GM18870 (cell line): Measurements from ENCODE around the gene ZNF606.

Experiments
- ATAC-seq: cut with Tn5 transposase; IDR thresholded peaks from one replicate; pipeline ENCODE4 v1.9.1; 2021; ENCODE audit warnings: moderate library complexity; ENCODE audit not compliant: unreplicated experiment

The ZNF606 gene

DNA sequence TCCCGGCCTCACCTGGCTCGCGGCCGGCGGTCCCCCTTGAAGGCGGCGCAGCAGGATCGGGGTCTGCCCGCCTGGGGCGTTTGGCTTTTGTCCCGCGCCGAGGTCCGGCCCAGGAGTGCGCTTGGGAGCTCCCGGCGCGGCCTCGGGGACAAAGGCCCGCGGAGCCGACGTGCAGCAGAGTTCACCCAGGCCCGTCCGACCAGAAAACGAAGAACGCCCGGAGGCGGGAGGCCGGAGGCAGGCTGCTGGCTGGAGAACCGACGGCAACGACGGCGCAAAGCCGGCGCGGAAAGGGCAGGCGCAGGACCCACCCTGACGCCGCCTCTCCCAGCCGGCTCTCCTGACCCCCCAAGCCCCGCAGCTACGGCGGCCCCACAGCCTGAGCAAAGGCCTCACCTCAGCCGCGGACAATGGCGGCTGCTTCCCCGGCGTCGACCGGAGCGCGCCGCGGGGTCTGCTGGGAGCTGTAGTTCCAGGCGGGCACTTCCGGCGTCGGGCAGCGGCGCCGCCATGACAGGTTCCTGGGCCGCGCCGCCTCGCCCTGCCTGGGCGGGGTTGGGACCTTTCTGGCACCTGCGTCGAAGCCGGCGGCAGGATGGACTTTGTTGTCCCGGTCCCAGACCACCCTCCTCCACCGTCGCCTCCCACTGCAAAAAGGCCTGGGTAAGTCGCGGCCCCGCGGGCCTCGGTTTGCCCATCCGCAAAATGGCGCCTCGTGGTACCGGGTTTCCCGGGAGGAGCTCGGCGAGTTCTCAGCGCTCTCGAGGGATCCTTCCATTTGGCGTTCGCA is at the start of gene ZNF606:
Gene ZNF606 (minus strand): TSS at position 437 of the 790 bp plus-strand sequence. CDS start 1,501 bp downstream, outside the sequence.
- ATAC-seq, result no peak

DNA sequence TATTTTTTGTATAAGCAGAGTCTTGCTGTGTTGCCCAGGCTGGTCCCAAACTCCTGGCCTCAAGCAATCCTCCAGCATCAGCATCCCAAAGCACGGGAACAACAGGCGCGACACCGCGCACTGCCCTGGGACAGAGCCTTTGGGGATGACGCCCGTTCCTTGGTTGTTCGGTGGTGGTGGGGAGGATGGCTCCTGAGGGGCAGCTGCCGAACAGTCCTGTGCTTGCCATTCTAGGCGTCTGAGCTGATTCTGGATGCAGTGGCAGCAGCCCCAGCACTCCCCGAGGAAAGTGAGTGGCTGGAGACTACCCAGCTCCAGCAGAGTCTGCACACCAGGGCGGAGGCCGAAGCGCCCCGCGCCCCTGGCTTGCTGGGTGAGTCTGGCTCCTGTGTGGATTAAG is 49.6 kb upstream of the ZNF606 start:
- no peak for ATAC-seq

DNA sequence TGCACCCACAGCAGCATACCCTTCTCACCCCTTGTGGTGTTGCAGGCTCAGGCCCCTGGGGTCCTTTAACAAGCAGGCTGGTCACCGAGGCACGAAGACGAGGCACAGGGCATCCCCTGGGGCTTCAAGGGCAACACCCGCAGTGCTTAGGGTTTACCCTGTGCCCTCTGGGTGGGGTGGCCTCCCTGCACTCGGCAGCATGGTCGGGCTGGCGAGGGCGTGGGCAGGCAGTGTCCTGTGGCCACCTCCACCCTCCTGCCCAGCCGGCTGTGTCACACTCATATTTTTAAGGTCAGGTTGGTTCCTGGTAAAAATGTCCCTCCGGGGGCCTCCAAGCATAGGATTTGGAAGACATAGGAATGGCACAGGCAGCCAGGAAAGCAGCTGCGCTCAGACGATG is 45.1 kb upstream of the ZNF606 start:
- ATAC-seq, result no peak

DNA sequence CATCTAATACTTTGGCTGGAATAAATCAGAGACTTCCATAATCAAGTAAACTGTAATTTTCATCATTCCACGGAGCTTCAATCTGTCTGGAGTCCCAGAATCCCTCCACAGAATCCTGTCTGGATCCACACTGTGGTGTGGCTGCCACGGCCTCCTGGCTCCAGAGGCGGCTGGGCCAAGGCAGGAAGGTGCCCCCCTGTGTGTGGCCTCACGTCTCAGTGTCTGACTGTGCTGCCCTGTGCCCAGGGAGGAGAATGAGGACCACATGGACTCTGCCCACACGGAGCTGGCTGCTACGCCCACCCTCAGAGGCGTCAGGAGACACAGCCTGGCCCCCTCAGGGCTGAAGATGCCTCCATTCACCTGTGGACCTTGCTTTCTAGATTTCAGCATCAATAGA is 44.2 kb upstream of the ZNF606 start:
- no peak for ATAC-seq

DNA sequence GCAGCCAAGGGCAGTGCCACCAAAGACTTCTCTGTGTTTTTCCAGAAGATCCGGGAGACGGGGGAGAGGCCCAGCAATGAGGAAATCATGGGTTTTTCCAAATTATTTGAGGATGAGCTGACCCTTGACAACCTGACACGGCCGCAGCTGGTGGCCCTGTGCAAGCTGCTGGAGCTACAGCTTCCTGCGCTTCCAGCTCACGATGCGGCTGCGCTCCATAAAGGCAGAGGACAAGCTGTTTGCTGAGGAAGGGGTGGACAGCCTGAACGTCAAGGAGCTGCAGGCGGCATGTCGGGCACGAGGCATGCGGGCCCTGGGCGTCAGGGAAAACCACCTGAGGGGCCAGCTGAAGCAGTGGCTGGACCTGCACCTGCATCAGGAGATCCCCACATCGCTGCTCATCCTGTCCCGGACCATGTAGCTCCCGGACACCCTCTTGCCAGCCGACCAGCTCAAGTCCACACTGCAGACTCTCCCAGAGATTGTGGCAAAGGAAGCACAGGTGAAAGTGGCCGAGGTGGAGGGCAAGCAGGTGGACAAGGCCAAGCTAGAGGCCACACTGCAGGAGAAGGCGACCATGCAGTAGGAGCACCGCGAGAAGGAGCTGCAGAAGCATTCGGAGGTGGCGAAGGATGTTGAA is 42.9 kb upstream of the ZNF606 start:
- ATAC-seq, result no peak

DNA sequence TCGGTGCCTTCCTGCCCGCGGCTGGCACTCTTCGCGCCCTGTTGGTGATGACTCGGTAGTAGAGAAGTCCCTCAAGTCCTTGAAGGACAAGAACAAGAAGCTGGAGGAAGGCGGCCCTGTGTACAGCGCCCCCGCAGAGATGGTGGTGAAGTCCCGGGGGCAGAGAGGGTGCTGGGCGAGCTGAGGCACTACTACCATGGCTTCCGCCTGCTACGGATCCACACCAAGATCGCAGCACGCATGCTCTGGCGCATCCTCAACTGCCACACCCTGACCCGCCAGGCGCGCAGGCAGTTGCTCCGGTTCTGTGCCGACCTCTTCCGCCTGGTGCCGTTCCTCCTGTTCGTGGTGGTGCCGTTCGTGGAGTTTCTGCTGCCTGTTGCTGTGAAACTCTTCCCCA is 42.3 kb upstream of the ZNF606 start:
- ATAC-seq, result no peak

DNA sequence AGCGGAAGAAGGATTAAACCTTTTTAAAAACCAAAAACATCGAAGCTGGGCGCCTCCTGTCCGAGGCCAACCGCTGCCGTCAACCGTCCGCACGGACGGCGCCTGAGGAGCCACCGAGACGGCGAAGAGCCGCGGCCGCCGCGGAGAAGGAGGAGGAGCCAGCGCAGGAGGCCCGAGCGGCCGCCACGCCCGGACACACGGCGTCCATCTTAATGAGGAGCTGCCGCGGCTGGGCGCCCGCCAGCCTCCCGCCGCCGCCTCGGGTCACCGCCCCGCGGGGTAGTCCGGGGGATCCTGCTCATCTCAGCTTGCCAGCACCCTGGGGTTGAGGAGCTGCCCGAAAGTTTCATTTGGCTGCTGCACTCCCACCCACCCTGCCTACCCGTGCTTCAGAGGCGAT is 41.8 kb upstream of the ZNF606 start:
- ATAC-seq, result no peak

DNA sequence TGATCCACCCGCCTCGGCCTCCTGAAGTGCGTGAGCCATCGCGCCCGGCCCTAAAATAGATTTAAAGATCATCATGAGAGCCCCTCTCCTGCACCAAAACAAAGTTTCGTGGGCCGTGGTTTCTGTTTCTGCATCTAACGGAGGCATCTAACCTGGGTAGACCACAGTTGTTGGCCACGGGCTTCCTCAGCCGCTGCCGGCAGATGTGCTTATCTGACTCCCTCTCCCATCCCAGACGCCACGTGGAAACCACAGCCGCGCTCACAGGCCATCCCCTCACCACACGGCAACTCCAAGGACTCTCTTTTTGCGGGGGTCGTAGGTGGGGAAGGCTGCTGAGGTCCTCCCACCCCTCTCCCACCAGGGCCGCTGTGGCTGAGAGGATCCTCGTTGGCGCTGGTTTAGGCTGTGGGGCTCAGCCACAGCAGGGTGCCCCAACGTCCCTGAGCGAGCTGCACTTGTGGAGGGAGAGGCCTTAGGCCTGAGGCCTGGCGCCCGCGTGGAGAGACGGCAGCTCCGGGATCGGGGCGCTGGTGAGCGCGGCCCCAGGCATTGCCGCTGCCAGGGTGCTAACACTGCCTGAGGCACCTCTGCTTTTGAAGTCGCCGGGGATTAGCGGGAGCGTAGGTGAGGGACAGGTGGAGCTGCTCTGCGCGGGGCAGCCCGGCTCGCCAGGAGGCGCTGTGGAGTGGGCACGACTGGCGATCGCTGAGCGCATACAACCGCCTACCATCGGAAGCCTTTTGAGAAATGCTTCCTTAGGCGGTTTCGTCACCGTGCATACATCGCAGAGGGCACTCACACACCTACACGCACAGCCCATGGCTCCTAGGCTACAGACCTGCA is 40.1 kb upstream of the ZNF606 start:
- no peak for ATAC-seq

DNA sequence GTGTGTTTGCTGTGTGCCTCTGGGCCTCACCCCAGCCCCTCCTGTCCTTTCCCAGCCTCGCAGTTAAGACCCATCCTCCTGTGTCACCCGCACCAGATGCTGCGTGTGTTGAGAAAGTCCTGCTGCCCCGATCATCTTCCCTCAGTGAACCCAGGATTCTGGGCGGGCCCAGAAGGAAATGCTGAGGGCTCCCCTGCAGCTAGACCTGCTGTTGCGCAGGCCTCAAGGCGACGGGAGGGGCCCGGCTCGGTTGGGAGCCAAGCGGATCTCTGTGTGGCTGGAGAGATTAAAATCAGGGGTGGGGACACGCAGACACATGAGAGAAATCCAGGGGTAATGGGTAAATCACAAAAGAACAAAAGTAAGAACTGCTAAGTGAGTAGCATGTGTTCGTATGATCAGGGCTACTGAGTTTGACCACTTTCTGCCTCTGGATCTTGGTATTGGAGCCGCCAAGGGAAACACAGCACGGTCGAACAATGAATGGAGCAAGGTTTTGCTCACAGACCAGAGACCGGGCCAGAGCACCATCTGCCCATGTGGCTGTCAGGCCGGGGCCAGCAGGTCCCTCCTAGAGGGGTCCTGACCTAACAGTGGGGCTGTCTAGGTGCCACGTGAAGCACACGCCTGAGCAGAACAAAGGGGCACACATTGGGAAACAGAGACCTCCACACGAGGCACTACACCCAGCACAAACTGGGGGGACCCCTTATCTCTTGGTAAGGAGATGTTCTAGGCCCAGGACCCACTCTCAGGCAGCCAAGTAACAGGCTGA is 38.3 kb upstream of the ZNF606 start:
- ATAC-seq, result no peak

DNA sequence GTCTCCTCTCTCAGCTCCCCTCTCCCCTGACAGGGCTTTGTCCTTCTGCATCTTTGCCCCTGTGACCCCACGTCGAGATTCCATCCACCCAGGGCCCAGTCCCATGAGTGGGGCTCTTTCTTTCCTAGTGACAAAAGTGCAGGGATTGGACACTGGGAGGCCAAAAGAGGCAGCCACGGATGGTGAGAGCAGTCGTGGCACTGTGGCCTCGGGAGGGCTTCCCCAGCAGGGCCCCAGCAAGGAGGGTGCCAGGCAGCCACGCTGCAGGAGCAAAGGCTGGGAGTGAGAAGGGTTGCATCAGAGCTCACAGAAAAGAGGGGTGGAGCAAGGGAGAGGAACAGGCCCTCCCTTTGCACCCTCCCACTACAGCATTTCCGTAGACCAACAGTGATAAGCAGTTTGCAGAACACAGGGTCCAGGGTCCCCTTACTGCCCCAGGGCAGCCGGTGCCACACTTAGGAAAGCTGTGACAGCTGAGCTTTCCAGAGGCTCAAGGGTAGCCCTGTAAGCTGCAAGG is 36.1 kb upstream of the ZNF606 start:
- no peak for ATAC-seq

DNA sequence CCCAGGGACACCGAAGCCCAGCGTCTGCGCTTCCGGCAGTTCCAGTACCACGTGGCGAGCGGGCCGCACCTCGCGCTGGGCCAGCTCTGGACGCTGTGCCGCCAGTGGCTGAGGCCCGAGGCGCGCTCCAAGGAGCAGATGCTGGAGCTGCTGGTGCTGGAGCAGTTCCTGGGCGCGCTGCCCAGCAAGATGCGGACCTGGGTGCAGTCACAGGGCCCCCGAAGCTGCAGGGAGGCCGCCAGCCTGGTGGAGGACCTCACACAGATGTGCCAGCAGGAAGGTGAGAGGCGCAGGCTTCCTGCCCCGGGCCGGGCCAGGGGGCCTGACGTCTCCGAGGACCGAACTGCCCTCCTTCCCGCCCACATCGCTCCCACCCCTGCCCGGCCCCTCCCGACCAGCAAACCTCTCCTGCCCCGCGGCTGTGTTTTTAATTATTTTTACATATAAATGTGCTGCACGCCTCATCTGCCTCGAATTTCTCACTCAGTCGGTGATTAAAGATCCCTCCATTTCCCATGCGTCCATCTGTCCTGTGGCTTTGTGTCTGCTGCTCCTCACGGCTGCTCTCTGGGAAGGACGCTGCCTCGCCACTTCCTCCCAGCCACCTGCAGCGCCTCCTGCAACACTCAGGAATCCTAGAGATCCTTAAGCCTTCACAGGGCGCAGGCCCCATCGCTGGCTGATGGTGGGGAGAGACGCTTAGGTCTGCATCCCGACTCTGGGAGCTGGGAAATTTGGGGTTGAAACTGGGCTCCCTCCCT is 35.5 kb upstream of the ZNF606 start:
- no peak for ATAC-seq

DNA sequence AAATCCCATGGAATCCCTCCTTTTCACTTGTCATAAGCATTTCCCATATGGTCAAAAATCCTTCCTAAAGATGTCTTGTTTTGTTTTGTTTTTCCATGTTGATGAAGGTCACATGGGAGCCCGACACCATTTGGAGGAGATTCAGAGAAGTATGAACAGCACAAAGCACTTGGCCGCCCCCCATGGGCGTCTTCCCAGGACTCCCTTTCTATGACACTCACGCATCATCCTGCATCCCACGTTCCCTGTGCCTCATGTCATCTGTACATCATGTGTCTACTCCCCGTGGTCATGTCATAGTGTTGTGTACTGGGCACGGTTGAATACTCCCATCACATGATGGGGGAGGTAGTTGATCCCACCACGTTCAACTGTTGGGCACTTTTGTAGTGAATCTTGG is 33.2 kb upstream of the ZNF606 start:
- no peak for ATAC-seq

DNA sequence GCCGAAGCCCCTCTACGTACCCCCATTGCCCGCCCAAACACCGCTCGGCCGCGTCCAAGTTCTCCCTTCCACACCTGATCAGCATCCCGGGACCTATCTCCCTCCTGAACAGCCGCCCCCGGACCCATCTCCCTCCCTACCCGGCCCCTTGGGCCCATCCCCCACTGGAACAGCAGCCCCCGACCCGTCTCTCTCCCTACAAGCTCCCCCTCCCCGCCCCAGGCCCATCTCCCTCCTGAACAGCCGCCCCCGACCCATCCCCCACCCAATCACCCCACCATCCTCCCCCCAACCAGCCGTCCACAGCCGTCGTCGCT is 31.8 kb upstream of the ZNF606 start:
- ATAC-seq, result no peak

DNA sequence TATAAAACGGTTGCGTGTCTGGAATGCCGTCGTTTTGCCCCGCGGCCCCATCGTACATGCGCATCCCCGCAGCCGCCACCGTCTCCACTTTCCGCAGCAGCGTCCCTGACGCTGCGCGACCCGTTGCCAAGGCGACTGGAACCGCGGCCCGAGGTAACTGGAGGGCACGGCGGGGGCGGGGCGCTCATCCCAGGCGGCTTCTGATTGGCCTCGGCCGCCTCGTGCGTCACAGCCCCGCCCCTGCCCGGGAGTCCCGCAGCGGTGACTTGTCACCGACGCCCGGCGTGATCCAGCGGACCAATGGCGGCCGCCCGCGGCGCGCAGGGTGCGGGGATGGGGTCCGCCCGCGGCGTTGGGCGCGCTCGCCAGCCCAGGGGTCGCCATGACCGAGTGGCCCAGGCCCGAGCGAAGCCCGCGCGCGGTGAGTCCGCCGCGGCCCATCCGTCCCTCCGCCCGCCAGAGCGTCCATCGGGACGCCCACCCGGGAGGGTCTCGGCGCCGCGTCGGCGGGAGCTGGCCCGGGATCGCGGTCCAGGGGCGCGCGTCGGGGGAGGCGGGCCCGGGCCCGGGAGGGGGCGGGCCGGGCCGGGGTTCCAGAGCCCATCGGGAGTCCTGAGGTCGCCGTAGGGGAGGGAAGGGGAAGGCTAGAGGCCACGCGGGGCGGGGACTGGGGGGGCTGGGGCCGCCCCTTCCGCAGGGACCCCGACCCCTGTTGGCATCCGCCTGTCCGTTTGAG is 31.3 kb upstream of the ZNF606 start, which contains the start of gene ZSCAN1:
Gene ZSCAN1 (plus strand): TSS at position 285 of the 736 bp plus-strand sequence. CDS start 3,812 bp downstream, outside the sequence.
- ATAC-seq, result no peak

DNA sequence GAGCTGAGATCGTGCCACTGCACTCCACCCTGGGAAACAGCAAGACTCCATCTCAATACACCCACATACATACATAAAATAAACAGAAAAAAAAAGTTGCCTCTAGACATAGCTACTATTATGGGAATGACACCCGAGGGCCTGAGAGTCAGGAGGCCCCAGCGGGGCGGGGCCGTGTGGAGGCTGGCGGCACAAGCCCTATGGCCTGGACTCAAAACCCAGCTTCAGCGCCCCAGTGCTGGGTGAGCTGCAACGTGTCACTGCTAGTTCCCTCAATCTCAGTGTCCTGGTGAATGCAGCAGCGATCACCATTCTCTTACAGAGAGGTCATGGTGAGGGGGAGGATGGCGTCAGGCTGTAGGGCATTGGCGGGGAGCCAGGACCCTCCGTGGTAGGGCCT is 22.0 kb upstream of the ZNF606 start:
- ATAC-seq, result no peak

DNA sequence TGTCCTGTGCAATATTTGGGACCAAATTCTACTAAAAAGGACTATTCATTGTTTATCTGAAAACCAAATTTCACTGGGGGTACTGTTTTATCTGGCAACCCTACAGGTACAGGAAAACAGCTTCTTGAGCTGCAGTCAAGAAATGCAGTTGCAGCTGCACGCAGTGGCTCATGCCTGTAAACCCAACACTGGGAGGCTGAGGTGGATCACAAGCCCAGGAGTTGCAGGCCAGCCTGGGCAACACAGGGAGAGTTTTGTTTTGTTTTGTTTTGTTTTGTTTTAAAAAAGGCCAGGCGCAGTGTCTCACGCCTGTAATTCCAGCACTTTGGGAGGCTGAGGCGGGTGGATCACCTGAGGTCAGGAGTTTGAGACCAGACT is 19.7 kb upstream of the ZNF606 start:
- ATAC-seq, result no peak

DNA sequence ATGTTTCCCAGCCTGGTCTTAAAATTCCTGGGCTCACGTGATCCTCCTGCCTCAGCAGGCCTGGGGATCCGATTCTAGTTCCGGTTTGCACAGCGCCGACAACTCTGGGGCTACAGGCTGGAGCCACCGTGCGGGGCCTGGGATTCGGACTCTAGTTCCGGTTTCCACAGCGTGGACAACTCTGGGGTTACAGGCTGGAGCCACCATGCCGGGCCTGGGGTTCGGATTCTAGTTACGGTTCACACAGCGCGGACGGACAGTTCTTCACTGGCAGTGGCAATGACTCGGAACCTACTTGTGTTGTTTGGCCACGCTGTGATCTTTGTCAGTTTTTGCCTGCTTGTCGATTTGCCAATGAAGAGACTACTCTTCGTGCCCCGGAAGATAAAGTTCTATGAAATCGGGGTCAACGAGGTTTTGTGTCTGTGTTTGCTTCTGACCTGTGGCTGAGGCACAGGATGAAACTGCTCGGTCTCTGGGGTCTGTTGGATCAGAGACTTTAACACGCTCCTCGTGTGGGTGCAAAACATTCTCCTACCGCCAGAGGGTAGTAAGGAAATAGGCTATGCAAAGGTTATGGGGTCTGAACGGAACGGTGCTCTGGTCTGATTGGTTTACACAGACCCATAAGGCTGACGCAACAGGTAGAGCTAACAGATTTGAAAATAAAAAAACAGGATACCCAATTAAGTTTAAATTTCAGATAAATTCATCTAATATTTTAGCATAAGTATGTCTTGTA is 19.1 kb upstream of the ZNF606 start:
- no peak for ATAC-seq

DNA sequence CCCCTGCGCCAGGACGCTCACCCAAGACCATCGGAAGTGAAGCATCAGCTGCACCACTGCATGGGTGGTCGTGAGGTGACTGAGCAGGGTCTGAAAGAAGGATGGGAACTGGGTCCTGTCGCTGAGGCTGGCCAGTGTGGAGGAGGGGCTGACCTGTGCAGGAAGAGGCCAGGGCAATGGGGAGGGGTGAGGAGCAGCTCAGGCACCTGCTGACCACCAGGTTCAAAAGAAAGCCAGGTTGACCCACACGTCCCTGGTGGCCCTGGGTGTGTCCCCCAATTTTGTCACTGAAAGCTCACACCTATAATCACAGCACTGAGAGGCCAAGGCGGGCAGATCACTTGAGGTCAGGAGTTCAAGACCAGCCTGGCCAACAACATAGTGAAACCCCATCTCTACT is 17.5 kb upstream of the ZNF606 start:
- ATAC-seq, result no peak

DNA sequence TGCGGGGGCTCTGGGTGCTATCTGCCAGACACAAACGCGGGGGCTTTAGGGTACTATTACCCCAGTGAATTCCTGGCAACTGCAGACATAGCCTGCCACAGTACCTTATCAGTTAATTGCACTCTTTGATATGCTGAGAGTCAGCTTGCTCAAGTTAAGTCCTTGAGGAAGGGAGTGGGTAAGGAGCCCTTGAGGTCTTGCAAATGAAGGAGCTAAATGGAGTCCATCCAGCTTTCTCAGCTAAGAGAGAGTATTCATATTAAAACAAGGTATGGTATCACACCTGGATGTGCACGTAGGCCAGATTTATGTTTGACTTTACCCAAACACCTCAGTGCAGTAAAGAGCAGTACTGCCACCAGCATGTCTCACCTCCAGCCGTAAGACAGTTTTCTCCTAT is 11.5 kb upstream of the ZNF606 start:
- no peak for ATAC-seq
